SU-DHL-6 (cell line): Measurements from ENCODE around the gene TRAK1.

Experiments used
- H2AFZ ChIP-seq: fragments of 200-600 bp; sonication (generic); 2 replicates; pipeline ENCODE4 v1.6.1; 2014; ENCODE audit warnings: low read depth, mild to moderate bottlenecking, moderate library complexity, mixed read lengths, antibody characterized with exemption, low read length; ENCODE audit not compliant: severe bottlenecking
- H3F3A ChIP-seq: fragments of 200-600 bp; shearing (Covaris generic); 2 replicates; pipeline ENCODE4 v1.6.0; 2016; ENCODE audit warnings: antibody characterized with exemption, mild to moderate bottlenecking; ENCODE audit not compliant: insufficient read depth
- H3K27ac ChIP-seq: fragments of 200-600 bp; sonication (generic); 2 replicates; pipeline ENCODE4 v1.5.1; 2016; ENCODE audit warnings: low read depth, mild to moderate bottlenecking, low read length, moderate library complexity, mixed read lengths
- H3K27me3 ChIP-seq: fragments of 200-600 bp; sonication (generic), shearing (Covaris generic); 2 replicates; pipeline ENCODE4 v1.6.0; 2014; ENCODE audit warnings: mild to moderate bottlenecking, low read length
- H3K36me3 ChIP-seq: fragments of 200-600 bp; sonication (generic); 2 replicates; pipeline ENCODE4 v1.6.1; 2014; ENCODE audit warnings: mild to moderate bottlenecking, low read length, mixed read lengths
- H3K4me2 ChIP-seq: fragments of 300-600, 200-600 bp; shearing (Covaris generic), sonication (generic); 2 replicates; pipeline ENCODE4 v1.6.0; 2014; ENCODE audit warnings: low read length, low read depth, mild to moderate bottlenecking; ENCODE audit not compliant: poor library complexity, severe bottlenecking
- H3K4me3 ChIP-seq: fragments of 200-600 bp; sonication (generic); 2 replicates; pipeline ENCODE4 v1.5.1; 2014; ENCODE audit warnings: antibody characterized with exemption, low read length, mild to moderate bottlenecking, mixed read lengths; ENCODE audit not compliant: insufficient read depth, poor library complexity, severe bottlenecking
- H3K79me2 ChIP-seq: fragments of 200-600 bp; sonication (generic); 2 replicates; pipeline ENCODE4 v1.6.1; 2014; ENCODE audit warnings: mild to moderate bottlenecking, low read length, moderate library complexity; ENCODE audit not compliant: insufficient read depth
- H3K9ac ChIP-seq: fragments of 200-600 bp; sonication (generic); 2 replicates; pipeline ENCODE4 v1.7.0; 2014; ENCODE audit warnings: mild to moderate bottlenecking, low read length
- H3K9me2 ChIP-seq: fragments of 200-600 bp; sonication (generic); replicated peaks from 2 replicates; pipeline ENCODE4 v1.6.1; 2014; ENCODE audit warnings: low read length; ENCODE audit not compliant: insufficient read depth
- H3K9me3 ChIP-seq: fragments of 200-600 bp; sonication (generic); 2 replicates; pipeline ENCODE4 v1.6.1; 2014; ENCODE audit warnings: low read length, mixed read lengths; ENCODE audit not compliant: insufficient read depth
- H4K20me1 ChIP-seq: fragments of 200-600 bp; sonication (generic); 2 replicates; pipeline ENCODE4 v1.6.1; 2014; ENCODE audit warnings: low read depth, mild to moderate bottlenecking, antibody characterized with exemption, low read length, moderate library complexity, mixed read lengths
- EZH2phosphoT487 ChIP-seq: fragments of 200-600 bp; sonication (generic), shearing (Covaris generic); conservative IDR thresholded peaks from 2 replicates; pipeline ENCODE4 v1.6.1; 2018; ENCODE audit warnings: mild to moderate bottlenecking, antibody characterized with exemption, low read length, moderate library complexity, mixed read lengths
- TF ChIP-seq, protein P1 (sequence below): fragments of 200-600 bp; sonication (generic); IDR thresholded peaks from one replicate; pipeline ENCODE4 v1.5.1; 2017; ENCODE audit warnings: antibody characterized with exemption, mild to moderate bottlenecking, low read length, moderate library complexity; ENCODE audit not compliant: insufficient read depth, poor library complexity, severe bottlenecking

The TRAK1 gene

DNA sequence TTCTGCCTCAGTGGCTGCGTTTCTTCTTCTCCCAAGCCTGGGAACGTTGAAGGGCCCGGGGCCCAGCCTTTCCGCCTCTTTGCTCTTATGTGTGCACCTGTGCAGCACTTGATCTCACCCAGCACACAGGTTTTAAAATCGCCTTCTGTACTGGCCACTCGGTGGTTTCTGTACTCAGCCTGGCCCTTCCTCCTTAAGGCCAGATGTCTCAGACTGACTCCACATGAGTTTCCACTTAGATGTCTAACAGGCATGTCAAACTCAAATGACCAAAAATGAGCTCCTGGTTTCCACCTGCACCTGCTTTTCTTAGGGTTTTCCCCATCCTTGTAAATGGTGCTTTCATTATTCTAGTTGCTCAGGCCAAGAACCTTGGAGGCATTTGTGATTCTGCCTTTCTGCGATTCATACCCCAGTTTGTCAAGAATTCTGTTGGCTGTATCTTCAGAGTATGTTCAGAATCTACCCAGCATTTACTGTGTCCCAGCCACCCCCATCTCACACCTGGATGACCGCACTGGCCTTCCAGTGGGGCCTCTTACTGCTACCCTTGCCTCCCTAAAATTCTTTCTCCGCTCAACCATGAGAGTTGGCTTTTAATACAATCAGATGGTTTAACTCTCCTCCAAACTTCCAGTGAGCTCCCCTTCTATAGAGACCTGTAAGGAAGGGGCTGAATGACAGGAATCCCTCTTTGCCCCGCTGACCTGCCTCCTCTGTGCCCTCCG lies 2.2 kb upstream of the TRAK1 start:
- no peak overlapping the region for H3K27ac ChIP-seq

DNA sequence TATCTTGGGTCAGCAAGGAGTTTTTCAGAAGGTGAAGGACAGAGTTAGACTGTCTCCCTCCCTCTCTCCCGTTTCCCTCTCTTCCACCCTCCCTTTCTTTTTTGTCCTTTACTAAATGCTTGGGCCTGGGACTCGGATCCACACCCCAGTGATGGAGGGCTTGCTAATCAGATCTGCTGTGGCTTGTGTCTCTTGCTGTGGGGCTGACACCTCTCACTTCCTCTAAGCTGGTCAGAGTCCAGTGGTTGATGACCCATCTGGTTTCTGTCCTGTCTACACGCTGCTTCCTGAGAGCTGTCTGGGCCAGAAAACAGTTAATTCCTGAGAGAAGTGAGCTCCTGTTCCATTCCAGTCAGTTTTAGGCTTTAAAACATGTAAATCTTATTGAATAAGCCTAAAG lies 849 bp downstream of the TRAK1 start:
- Histone ChIP-seq H3K9me2 (no peaks in the 10 kb centered on the region), H3K9me3 (no peaks in the 10 kb centered on the region), H3K36me3 (no peaks in the 10 kb centered on the region), H3K27me3 (no peaks in the 10 kb centered on the region), H3K27ac (no peak overlapping the region), H3K4me3 (no peak overlapping the region), H3F3A (peaks cover 5% of the 10 kb centered on the region; the same call in 1 of the 2 replicates), H3K9ac (no peak overlapping the region), H3K79me2 (peaks cover 13% of the 10 kb centered on the region), H4K20me1 (no peaks in the 10 kb centered on the region), H2AFZ (no peak overlapping the region), H3K4me2 (no peak overlapping the region)
- TF ChIP-seq, protein P1, sequence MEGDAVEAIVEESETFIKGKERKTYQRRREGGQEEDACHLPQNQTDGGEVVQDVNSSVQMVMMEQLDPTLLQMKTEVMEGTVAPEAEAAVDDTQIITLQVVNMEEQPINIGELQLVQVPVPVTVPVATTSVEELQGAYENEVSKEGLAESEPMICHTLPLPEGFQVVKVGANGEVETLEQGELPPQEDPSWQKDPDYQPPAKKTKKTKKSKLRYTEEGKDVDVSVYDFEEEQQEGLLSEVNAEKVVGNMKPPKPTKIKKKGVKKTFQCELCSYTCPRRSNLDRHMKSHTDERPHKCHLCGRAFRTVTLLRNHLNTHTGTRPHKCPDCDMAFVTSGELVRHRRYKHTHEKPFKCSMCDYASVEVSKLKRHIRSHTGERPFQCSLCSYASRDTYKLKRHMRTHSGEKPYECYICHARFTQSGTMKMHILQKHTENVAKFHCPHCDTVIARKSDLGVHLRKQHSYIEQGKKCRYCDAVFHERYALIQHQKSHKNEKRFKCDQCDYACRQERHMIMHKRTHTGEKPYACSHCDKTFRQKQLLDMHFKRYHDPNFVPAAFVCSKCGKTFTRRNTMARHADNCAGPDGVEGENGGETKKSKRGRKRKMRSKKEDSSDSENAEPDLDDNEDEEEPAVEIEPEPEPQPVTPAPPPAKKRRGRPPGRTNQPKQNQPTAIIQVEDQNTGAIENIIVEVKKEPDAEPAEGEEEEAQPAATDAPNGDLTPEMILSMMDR, result no peak
- TF ChIP-seq EZH2phosphoT487, result no peak

More for the DNA sequence above, 2.2 kb upstream of the TRAK1 start:
- H3K9ac ChIP-seq, result no peak overlapping the region
- TF ChIP-seq, protein P1, result no peak
- no peak for TF ChIP-seq EZH2phosphoT487
- H4K20me1 ChIP-seq, result no peaks in the 10 kb centered on the region
- H3K27me3 ChIP-seq, result no peaks in the 10 kb centered on the region
- no peak overlapping the region for H2AFZ ChIP-seq
- H3K4me2 ChIP-seq, result no peak overlapping the region
- no peak overlapping the region for H3K4me3 ChIP-seq
- peaks cover 43% of the 10 kb centered on the region for H3K79me2 ChIP-seq
- H3K9me2 ChIP-seq, result no peaks in the 10 kb centered on the region
- peaks cover 5% of the 10 kb centered on the region; the same call in 1 of the 2 replicates for H3F3A ChIP-seq
- no peaks in the 10 kb centered on the region for H3K9me3 ChIP-seq
- no peaks in the 10 kb centered on the region for H3K36me3 ChIP-seq

GRCh38 chr3:42094128-42094527 lies 3.0 kb downstream of the TRAK1 start:
- no peaks in the 10 kb centered on the region for H3K9me2 ChIP-seq
- no peak overlapping the region for H3K4me3 ChIP-seq
- no peaks in the 10 kb centered on the region for H3K27me3 ChIP-seq
- H3K4me2 ChIP-seq, result no peak overlapping the region
- H3K9me3 ChIP-seq, result no peaks in the 10 kb centered on the region
- TF ChIP-seq EZH2phosphoT487, result no peak
- TF ChIP-seq, protein P1, result no peak
- H2AFZ ChIP-seq, result no peak overlapping the region
- peaks cover 9% of the 10 kb centered on the region for H3K79me2 ChIP-seq
- H3K9ac ChIP-seq, result no peak overlapping the region
- H3K36me3 ChIP-seq, result no peaks in the 10 kb centered on the region
- H3K27ac ChIP-seq, result no peak overlapping the region
- no peaks in the 10 kb centered on the region for H4K20me1 ChIP-seq
- H3F3A ChIP-seq, result peaks cover 9% of the 10 kb centered on the region; the same call in 1 of the 2 replicates
